ENCODE results near the gene FAM107B. TPM values are rescaled to one million over a fixed set of nuclear protein-coding genes. Genes with fewer than 3 reads are reported as not detected.

FAM107B gene
- total RNA-seq, 1 donor from 2014 or later, result 286 TPM

DNA sequence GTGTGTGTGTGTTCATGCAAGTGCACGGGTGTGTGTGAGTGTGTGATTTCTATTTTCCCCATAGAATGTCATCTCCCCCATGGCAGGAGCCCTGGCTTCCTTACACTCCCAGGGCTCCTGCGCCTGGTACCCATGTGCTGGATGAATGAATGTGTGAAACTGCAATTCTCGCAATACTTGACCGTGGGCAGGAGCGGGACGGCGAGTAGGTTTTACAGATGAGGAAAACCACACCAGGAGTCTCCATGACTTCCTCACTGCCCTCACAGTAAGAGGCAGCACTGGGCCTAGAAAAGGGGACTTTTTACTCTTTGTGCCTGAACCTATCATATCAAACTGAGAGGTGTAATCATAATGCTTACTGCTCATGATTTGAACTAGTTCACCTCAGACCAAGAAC, 276.4 kb downstream of the FAM107B start:
- H3K27ac Mint-ChIP-seq, result no peak overlapping the region
- TF ChIP-seq, protein P1, sequence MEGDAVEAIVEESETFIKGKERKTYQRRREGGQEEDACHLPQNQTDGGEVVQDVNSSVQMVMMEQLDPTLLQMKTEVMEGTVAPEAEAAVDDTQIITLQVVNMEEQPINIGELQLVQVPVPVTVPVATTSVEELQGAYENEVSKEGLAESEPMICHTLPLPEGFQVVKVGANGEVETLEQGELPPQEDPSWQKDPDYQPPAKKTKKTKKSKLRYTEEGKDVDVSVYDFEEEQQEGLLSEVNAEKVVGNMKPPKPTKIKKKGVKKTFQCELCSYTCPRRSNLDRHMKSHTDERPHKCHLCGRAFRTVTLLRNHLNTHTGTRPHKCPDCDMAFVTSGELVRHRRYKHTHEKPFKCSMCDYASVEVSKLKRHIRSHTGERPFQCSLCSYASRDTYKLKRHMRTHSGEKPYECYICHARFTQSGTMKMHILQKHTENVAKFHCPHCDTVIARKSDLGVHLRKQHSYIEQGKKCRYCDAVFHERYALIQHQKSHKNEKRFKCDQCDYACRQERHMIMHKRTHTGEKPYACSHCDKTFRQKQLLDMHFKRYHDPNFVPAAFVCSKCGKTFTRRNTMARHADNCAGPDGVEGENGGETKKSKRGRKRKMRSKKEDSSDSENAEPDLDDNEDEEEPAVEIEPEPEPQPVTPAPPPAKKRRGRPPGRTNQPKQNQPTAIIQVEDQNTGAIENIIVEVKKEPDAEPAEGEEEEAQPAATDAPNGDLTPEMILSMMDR (IDR thresholded peaks at IDR 0.05), result no peak
- H3K27me3 Mint-ChIP-seq, result no peaks in the 10 kb centered on the region
- ChIA-PET CTCF (interaction anchor here (1.0 to 2.3 kb wide), 7 partner anchors 9 to 474 kb away, joined by 3 to 14 read pairs (median 3); no protein-coding TSS in a partner anchor), POLR2A (interaction anchor here (0.7 kb wide), 1 partner anchor 463 kb away, joined by 3 read pairs; no protein-coding TSS in a partner anchor)
- H3K4me1 Mint-ChIP-seq, result peaks cover 16% of the 10 kb centered on the region
- ATAC-seq (ENCODE audit: low read depth), result no peak
- H3K4me3 Mint-ChIP-seq, result no peak overlapping the region
- H3K9me3 Mint-ChIP-seq, result no peaks in the 10 kb centered on the region
- intact Hi-C loops (cut with micrococcal nuclease), result loop anchor here (5.0 kb wide), 2 partner anchors 149 to 339 kb away; partner anchors contain the start of genes CDNF, HSPA14 and MSANTD7
- DNase-seq, result no peak
- no peaks in the 10 kb centered on the region for H3K36me3 Mint-ChIP-seq (ENCODE audit: low read depth)

GRCh38 chr10:14491811-14492210, 282.9 kb downstream of the FAM107B start:
- DNase-seq, result no peak
- H3K4me1 Mint-ChIP-seq, result peaks cover 2% of the 10 kb centered on the region
- CTCF ChIA-PET, result no interaction called here
- no peaks in the 10 kb centered on the region for H3K36me3 Mint-ChIP-seq (ENCODE audit: low read depth)
- peaks cover 5% of the 10 kb centered on the region for H3K27me3 Mint-ChIP-seq
- ATAC-seq (ENCODE audit: low read depth), result no peak
- intact Hi-C loops (cut with micrococcal nuclease), result no loop called here
- no peak overlapping the region for H3K4me3 Mint-ChIP-seq
- TF ChIP-seq, protein P1 (IDR thresholded peaks at IDR 0.05), result no peak
- no peaks in the 10 kb centered on the region for H3K9me3 Mint-ChIP-seq
- no peak overlapping the region for H3K27ac Mint-ChIP-seq
- POLR2A ChIA-PET, result interaction anchor here (0.7 kb wide), 1 partner anchor 67 kb away, joined by 4 read pairs; no protein-coding TSS in a partner anchor

DNA sequence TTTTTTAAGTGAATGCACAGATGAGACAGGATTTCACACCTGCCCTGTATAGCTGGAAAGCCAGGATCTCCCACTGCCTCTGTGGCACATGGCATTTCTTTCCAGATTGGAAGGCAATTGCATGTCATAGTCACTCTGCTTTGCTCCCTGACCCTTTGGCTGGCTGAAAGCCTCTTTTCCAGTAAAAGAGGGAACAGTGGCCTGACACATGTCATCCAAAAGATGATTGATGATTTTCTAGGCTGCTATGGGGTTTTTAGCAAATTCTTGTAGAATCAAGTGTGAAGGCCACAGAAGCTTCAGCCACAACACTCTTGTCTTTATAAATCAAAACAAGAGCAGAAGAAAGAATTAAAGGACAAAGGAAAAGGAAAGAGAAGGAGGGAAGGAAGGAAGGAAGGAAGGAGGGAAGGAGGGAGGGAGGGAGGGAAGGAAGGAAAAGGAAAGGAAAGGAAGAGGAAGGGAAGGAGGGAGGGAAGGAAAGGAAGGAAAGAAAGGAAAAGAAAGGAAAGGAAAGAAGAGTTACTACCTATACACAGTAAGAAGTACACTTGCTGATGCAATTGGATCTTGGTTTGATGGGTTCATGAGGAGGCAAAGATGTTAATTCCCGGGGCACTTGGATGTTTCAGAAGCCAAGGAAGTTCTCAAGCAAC, 285.0 kb downstream of the FAM107B start:
- Mint-ChIP-seq H3K4me1 (peaks cover 2% of the 10 kb centered on the region), H3K36me3 (ENCODE audit: low read depth) (no peaks in the 10 kb centered on the region), H3K4me3 (no peak overlapping the region), H3K27me3 (peaks cover 15% of the 10 kb centered on the region), H3K9me3 (no peaks in the 10 kb centered on the region), H3K27ac (no peak overlapping the region)
- TF ChIP-seq, protein P1 (IDR thresholded peaks at IDR 0.05), result no peak
- ChIA-PET POLR2A (no interaction called here), CTCF (interaction anchor here (1.6 kb wide), 1 partner anchor 9 kb away, joined by 3 read pairs; no protein-coding TSS in a partner anchor)
- DNase-seq (no peak), ATAC-seq (ENCODE audit: low read depth) (no peak)
- intact Hi-C loops (cut with micrococcal nuclease), result no loop called here

- intact Hi-C loops (cut with micrococcal nuclease), result no loop called here
- Mint-ChIP-seq H3K4me1 (peaks cover 2% of the 10 kb centered on the region), H3K36me3 (ENCODE audit: low read depth) (no peaks in the 10 kb centered on the region), H3K27me3 (peaks cover 28% of the 10 kb centered on the region), H3K9me3 (no peaks in the 10 kb centered on the region), H3K4me3 (no peak overlapping the region), H3K27ac (no peak overlapping the region)
- CTCF ChIA-PET, result no interaction called here
- ATAC-seq (ENCODE audit: low read depth) (no peak), DNase-seq (no peak)
- POLR2A ChIA-PET, result no interaction called here
- TF ChIP-seq, protein P1 (IDR thresholded peaks at IDR 0.05), result no peak
Measured at GRCh38 chr10:14487488-14487883, 287.2 kb downstream of the FAM107B start.

DNA sequence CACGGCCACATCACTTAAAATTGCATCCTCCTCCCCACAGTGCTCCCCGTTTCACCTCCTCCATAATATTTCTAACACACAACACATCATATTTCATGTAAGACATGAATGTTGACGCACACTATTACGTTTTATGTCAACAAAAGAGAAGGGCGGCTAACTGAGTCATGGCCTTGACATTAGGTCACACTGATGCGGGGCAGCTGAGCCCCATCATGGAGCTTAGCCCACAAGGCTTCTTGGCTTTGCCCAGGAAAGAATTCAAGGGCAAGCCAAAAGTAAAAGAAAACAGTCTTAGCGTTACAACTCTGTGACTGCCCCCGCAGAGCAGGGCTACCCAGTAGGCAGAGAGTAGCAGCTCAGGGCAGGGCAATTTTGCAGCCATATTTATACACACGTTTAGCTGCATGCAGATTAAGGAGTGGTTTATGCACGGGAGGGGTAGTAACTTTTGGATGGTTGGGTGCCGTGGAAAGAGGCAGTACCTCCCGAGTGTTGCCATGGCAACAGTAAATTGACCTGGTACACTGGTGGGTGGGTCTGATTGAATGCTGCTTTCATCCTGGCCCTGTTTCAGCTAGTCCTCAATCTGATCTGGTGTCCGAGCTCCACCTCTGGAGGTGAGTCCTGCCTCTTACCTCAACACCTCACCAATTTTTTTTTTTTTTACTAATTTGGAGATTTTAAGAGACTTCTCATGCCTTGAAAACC, 287.8 kb downstream of the FAM107B start:
- intact Hi-C loops (cut with micrococcal nuclease), result no loop called here
- ATAC-seq (ENCODE audit: low read depth) (no peak), DNase-seq (no peak)
- H3K27me3 Mint-ChIP-seq, result peaks cover 29% of the 10 kb centered on the region
- ChIA-PET POLR2A (no interaction called here), CTCF (no interaction called here)
- no peaks in the 10 kb centered on the region for H3K9me3 Mint-ChIP-seq
- no peak overlapping the region for H3K27ac Mint-ChIP-seq
- H3K36me3 Mint-ChIP-seq (ENCODE audit: low read depth), result no peaks in the 10 kb centered on the region
- peaks cover 2% of the 10 kb centered on the region for H3K4me1 Mint-ChIP-seq
- TF ChIP-seq, protein P1 (IDR thresholded peaks at IDR 0.05), result no peak
- no peak overlapping the region for H3K4me3 Mint-ChIP-seq

Measured in activated B cell treated with CpG ODN at 0.5 μM for 24 hours (primary cell).